CD4-positive, alpha-beta T cell (primary cell): ENCODE data around the gene NEGR1. TPM values are rescaled to one million over a fixed set of nuclear protein-coding genes. Genes with fewer than 3 reads are reported as not detected.

Experiments
- ATAC-seq: fragments of 200-7000 bp; cut with Tn5 transposase; one replicate; pipeline ENCODE4 v1.10.0; 2022; ENCODE audit warnings: mild to moderate bottlenecking; ENCODE audit not compliant: poor library complexity
- CTCF ChIA-PET: fragments of 350-600 bp; sonication (Branson Sonifier 250); formaldehyde crosslinking; loops from one replicate; lab custom pipeline; 2021; ENCODE audit warnings: antibody characterized with exemption, inconsistent platforms; lab: Charles Lee
- POLR2A ChIA-PET: fragments of 350-600 bp; sonication (Branson Sonifier 250); formaldehyde crosslinking; loops from one replicate; lab custom pipeline; 2021; ENCODE audit warnings: antibody characterized with exemption, inconsistent platforms; lab: Charles Lee
- DNase-seq, 14 experiments: peaks; one replicate each; pipeline ENCODE4 v3.0.0-alpha.2; 2013 to 2020; ENCODE audit warnings: mixed read lengths in 2 of 14
- H3K27ac ChIP-seq, 2 donors: one replicate each; pipeline versions ENCODE4 v1.5.1 to v1.7.0; 2013; ENCODE audit warnings: low read length in 2 of 2, low read depth in 1 of 2, mild to moderate bottlenecking in 1 of 2
- H3K27me3 ChIP-seq, 2 experiments: 1 replicate in 1 of 2; 2 replicates in 1 of 2; pipeline versions ENCODE4 v1.6.1 to v1.7.0; 2013; ENCODE audit warnings: low read length in 2 of 2, control low read depth in 1 of 2, mild to moderate bottlenecking in 1 of 2, moderate library complexity in 1 of 2; ENCODE audit not compliant: insufficient read depth in 2 of 2, control insufficient read depth in 1 of 2
- H3K36me3 ChIP-seq: one replicate; pipeline ENCODE4 v1.6.1; 2013; ENCODE audit warnings: low read length, control low read depth; ENCODE audit not compliant: insufficient read depth
- H3K4me1 ChIP-seq: one replicate; pipeline ENCODE4 v1.6.1; 2013; ENCODE audit warnings: low read length, control low read depth; ENCODE audit not compliant: insufficient read depth
- H3K4me3 ChIP-seq: one replicate; pipeline ENCODE4 v1.5.1; 2013; ENCODE audit warnings: mild to moderate bottlenecking, low read length, moderate library complexity
- H3K9me3 ChIP-seq, 2 experiments: 1 replicate in 1 of 2; 2 replicates in 1 of 2; pipeline versions ENCODE4 v1.6.1 to v1.7.0; 2013; ENCODE audit warnings: low read length in 2 of 2, mild to moderate bottlenecking in 2 of 2, control low read depth in 1 of 2, moderate library complexity in 1 of 2; ENCODE audit not compliant: control insufficient read depth in 1 of 2, insufficient read depth in 1 of 2
- H3K27ac Mint-ChIP-seq: one replicate; pipeline ENCODE4 v1.8.0; 2020; ENCODE audit warnings: mixed read lengths
- H3K27me3 Mint-ChIP-seq: one replicate; pipeline ENCODE4 v1.8.0; 2021; ENCODE audit warnings: mixed read lengths
- H3K36me3 Mint-ChIP-seq: one replicate; pipeline ENCODE4 v1.8.0; 2021; ENCODE audit warnings: low read depth, mixed read lengths
- H3K4me1 Mint-ChIP-seq: one replicate; pipeline ENCODE4 v1.8.0; 2021; ENCODE audit warnings: low read depth, mixed read lengths
- H3K4me3 Mint-ChIP-seq: one replicate; pipeline ENCODE4 v1.8.0; 2020; ENCODE audit warnings: mild to moderate bottlenecking, mixed read lengths
- H3K9me3 Mint-ChIP-seq: one replicate; pipeline ENCODE4 v1.8.0; 2020; ENCODE audit warnings: mixed read lengths
- intact Hi-C, 2 experiments: fragments of 100-400 bp; cut with DNase I in 1 of 2; cut with micrococcal nuclease in 1 of 2; formaldehyde crosslinking; loops; one replicate each; pipeline versions ENCODE4 v1.15.1 to v1.9.0; 2023 to 2025; cut with DNase I, micrococcal nuclease
- total RNA-seq, 174 experiments: library from RNA in 2 of 174; stranded (reverse) in 2 of 174; gene quantifications; one replicate each; pipeline ENCODE4 v1.2.3 and lab custom pipeline; 2021 to 2026
- TF ChIP-seq, protein P1 (sequence below): fragments of 200-600 bp; IDR thresholded peaks from one replicate; pipeline ENCODE4 v1.8.0; 2022; ENCODE audit warnings: antibody characterized with exemption, mild to moderate bottlenecking

Gene NEGR1
- total RNA-seq, 2 experiments from 2014 or later = 0.03 TPM

DNA sequence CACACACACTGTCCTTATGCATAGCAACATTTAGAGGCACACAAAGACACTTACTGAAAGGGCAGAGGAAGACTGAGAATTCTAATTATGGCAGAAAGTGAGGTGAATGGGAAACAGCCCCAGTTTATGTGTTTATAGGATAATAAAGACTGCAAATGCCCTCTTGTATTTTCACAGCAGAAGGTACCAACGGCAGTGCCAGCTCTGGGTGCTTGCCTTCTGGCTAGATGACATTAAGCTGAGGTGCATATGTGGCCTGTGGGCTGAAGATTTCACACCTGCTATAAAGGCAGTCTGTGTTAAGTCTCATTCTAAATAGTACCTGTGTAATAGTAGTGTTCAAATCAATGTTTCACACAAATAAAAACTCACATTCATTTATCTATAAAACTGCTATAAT, 854.3 kb downstream of the NEGR1 start:
- Histone ChIP-seq H3K4me3 (no peak overlapping the region), H3K4me1 (no peaks in the 10 kb centered on the region), H3K27me3 (no peaks in the 10 kb centered on the region), H3K36me3 (no peaks in the 10 kb centered on the region), H3K27ac (no peak overlapping the region), H3K9me3 (no peaks in the 10 kb centered on the region)
- ChIA-PET POLR2A (no interaction called here), CTCF (no interaction called here)
- Mint-ChIP-seq H3K4me1 (no peaks in the 10 kb centered on the region), H3K36me3 (no peaks in the 10 kb centered on the region), H3K4me3 (no peak overlapping the region), H3K27ac (no peak overlapping the region), H3K27me3 (no peaks in the 10 kb centered on the region), H3K9me3 (no peaks in the 10 kb centered on the region)
- intact Hi-C loops = no loop called here
- TF ChIP-seq, protein P1, sequence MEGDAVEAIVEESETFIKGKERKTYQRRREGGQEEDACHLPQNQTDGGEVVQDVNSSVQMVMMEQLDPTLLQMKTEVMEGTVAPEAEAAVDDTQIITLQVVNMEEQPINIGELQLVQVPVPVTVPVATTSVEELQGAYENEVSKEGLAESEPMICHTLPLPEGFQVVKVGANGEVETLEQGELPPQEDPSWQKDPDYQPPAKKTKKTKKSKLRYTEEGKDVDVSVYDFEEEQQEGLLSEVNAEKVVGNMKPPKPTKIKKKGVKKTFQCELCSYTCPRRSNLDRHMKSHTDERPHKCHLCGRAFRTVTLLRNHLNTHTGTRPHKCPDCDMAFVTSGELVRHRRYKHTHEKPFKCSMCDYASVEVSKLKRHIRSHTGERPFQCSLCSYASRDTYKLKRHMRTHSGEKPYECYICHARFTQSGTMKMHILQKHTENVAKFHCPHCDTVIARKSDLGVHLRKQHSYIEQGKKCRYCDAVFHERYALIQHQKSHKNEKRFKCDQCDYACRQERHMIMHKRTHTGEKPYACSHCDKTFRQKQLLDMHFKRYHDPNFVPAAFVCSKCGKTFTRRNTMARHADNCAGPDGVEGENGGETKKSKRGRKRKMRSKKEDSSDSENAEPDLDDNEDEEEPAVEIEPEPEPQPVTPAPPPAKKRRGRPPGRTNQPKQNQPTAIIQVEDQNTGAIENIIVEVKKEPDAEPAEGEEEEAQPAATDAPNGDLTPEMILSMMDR = no peak
- ATAC-seq = no peak
- DNase-seq = no peak

DNA sequence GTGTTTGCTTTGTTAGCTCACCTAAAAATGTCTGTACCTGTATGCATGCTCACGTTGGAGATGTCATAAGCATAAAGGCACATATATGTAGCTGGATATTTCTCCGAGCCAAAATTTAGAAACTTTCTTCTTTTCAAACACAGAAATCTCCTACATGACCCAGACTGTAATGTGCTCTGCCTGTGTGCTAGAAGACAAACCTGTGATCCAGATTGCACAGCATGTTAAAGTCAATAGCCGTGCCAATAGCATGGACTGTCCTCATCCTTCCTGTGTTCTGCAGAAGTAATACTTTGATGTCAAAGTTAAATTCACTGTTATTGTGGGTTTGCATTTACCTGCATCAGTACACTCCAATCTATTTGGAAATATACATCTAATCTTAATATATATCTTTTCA, 855.3 kb downstream of the NEGR1 start:
- H3K27me3 ChIP-seq = no peaks in the 10 kb centered on the region
- no peaks in the 10 kb centered on the region for H3K4me1 Mint-ChIP-seq
- H3K9me3 ChIP-seq = no peaks in the 10 kb centered on the region
- H3K27ac Mint-ChIP-seq = no peak overlapping the region
- no peaks in the 10 kb centered on the region for H3K36me3 Mint-ChIP-seq
- no peak overlapping the region for H3K27ac ChIP-seq
- no peaks in the 10 kb centered on the region for H3K9me3 Mint-ChIP-seq
- no peak overlapping the region for H3K4me3 Mint-ChIP-seq
- intact Hi-C loops = no loop called here
- TF ChIP-seq, protein P1 = no peak
- DNase-seq (no peak), ATAC-seq (no peak)
- ChIA-PET POLR2A (no interaction called here), CTCF (no interaction called here)
- no peaks in the 10 kb centered on the region for H3K27me3 Mint-ChIP-seq
- H3K36me3 ChIP-seq = no peaks in the 10 kb centered on the region
- no peak overlapping the region for H3K4me3 ChIP-seq
- no peaks in the 10 kb centered on the region for H3K4me1 ChIP-seq

DNA sequence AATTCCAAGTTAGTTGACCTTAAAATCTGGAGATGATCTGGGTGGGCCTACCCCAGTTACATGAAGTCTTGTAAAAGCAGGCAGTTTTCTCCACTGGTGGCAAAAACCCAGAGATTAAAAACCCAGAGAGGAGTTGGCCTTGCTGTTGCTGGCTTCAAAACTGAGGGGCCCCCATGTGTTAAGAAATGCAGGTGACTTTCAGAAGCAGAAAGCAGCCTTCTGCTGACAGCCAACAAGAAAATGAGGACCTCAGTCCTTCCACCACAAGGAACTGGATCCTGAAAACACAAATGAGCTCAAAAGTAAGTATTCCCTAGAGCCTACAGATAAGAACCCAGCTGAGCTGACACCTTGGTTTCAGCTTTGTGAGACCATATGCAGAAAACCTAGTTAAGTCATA, 857.8 kb downstream of the NEGR1 start:
- no peaks in the 10 kb centered on the region for H3K27me3 ChIP-seq
- CTCF ChIA-PET = no interaction called here
- intact Hi-C loops = no loop called here
- TF ChIP-seq, protein P1 = no peak
- no peak overlapping the region for H3K4me3 ChIP-seq
- Mint-ChIP-seq H3K4me1 (no peaks in the 10 kb centered on the region), H3K9me3 (no peaks in the 10 kb centered on the region), H3K4me3 (no peak overlapping the region), H3K27ac (no peak overlapping the region), H3K27me3 (no peaks in the 10 kb centered on the region), H3K36me3 (no peaks in the 10 kb centered on the region)
- ATAC-seq (no peak), DNase-seq (no peak)
- no peaks in the 10 kb centered on the region for H3K4me1 ChIP-seq
- POLR2A ChIA-PET = no interaction called here
- no peaks in the 10 kb centered on the region for H3K36me3 ChIP-seq
- H3K9me3 ChIP-seq = no peaks in the 10 kb centered on the region
- no peak overlapping the region for H3K27ac ChIP-seq
